Astrocyte (in vitro differentiated cells and primary cell): ENCODE data around the gene C1orf198. TPM values are rescaled to one million over a fixed set of nuclear protein-coding genes. Genes with fewer than 3 reads are reported as not detected.

Experiments
- DNase-seq: peaks from one replicate; pipeline ENCODE4 v3.0.0-alpha.2; 2010; ENCODE audit warnings: low read depth
- FAIRE-seq: peaks from 2 replicates; lab custom pipeline; 2011; peaks lifted over from hg19 to GRCh38; lab: Jason Lieb, UNC
- H2AFZ ChIP-seq: 2 replicates; pipeline ENCODE4 v1.6.0; 2012; ENCODE audit warnings: low read depth, low read length, inconsistent platforms
- H3K27ac ChIP-seq: 2 replicates; pipeline ENCODE4 v1.5.1; 2011; ENCODE audit warnings: low read depth, low read length, inconsistent platforms
- H3K27me3 ChIP-seq: 2 replicates; pipeline ENCODE4 v1.6.0; 2011; ENCODE audit warnings: low read length, inconsistent platforms; ENCODE audit not compliant: insufficient read depth
- H3K36me3 ChIP-seq: 2 replicates; pipeline ENCODE4 v1.5.1; 2011; ENCODE audit warnings: low read length, inconsistent platforms; ENCODE audit not compliant: insufficient read depth
- H3K4me1 ChIP-seq: 2 replicates; pipeline ENCODE4 v1.5.1; 2011; ENCODE audit warnings: low read length, inconsistent platforms; ENCODE audit not compliant: insufficient read depth
- H3K4me2 ChIP-seq: 2 replicates; pipeline ENCODE4 v1.6.0; 2012; ENCODE audit warnings: low read length, inconsistent platforms
- H3K4me3 ChIP-seq: 2 replicates; pipeline ENCODE4 v1.5.1; 2011; ENCODE audit warnings: low read depth, mild to moderate bottlenecking, low read length, inconsistent platforms; ENCODE audit not compliant: insufficient read depth
- H3K79me2 ChIP-seq: 2 replicates; pipeline ENCODE4 v1.6.0; 2012; ENCODE audit warnings: mild to moderate bottlenecking, low read length, inconsistent platforms; ENCODE audit not compliant: insufficient read depth
- H3K9ac ChIP-seq: 2 replicates; pipeline ENCODE4 v1.6.0; 2012; ENCODE audit warnings: mild to moderate bottlenecking, low read length, inconsistent platforms
- H3K9me3 ChIP-seq: 2 replicates; pipeline ENCODE4 v1.5.1; 2012; ENCODE audit warnings: low read depth, mild to moderate bottlenecking, low read length, inconsistent platforms; ENCODE audit not compliant: insufficient read depth
- H4K20me1 ChIP-seq: 2 replicates; pipeline ENCODE4 v1.6.0; 2012; ENCODE audit warnings: low read length, inconsistent platforms; ENCODE audit not compliant: insufficient read depth
- H3K27ac Mint-ChIP-seq: one replicate; pipeline ENCODE4 v1.8.0; 2021; ENCODE audit warnings: mild to moderate bottlenecking, mixed read lengths; ENCODE audit not compliant: unreplicated experiment
- H3K27me3 Mint-ChIP-seq: one replicate; pipeline ENCODE4 v1.8.0; 2021; ENCODE audit warnings: low read depth, mixed read lengths; ENCODE audit not compliant: unreplicated experiment
- H3K36me3 Mint-ChIP-seq: one replicate; pipeline ENCODE4 v1.8.0; 2021; ENCODE audit warnings: low read depth, mixed read lengths; ENCODE audit not compliant: unreplicated experiment
- H3K4me1 Mint-ChIP-seq: one replicate; pipeline ENCODE4 v1.8.0; 2021; ENCODE audit warnings: low read depth, mixed read lengths; ENCODE audit not compliant: unreplicated experiment
- H3K4me3 Mint-ChIP-seq: one replicate; pipeline ENCODE4 v1.8.0; 2021; ENCODE audit warnings: mild to moderate bottlenecking, moderate library complexity, mixed read lengths; ENCODE audit not compliant: unreplicated experiment
- H3K9me3 Mint-ChIP-seq: one replicate; pipeline ENCODE4 v1.8.0; 2021; ENCODE audit warnings: mild to moderate bottlenecking, mixed read lengths; ENCODE audit not compliant: unreplicated experiment
- EZH2 ChIP-seq: IDR thresholded peaks from 2 replicates; pipeline ENCODE4 v1.6.1; 2012; ENCODE audit warnings: mild to moderate bottlenecking, low read length, inconsistent platforms; ENCODE audit not compliant: insufficient read depth
- total RNA-seq: library from RNA; stranded (reverse); gene quantifications from 2 replicates; pipeline ENCODE4 v1.2.1, GENCODE V29; 2021
- TF ChIP-seq, protein P1 (sequence below): IDR thresholded peaks from 2 replicates; pipeline ENCODE4 v1.5.1; 2011; ENCODE audit warnings: low read depth, mild to moderate bottlenecking, inconsistent platforms, low read length, moderate library complexity; ENCODE audit not compliant: insufficient read depth

C1orf198 gene
- total RNA-seq, 1 donor from 2014 or later = 102 TPM

DNA sequence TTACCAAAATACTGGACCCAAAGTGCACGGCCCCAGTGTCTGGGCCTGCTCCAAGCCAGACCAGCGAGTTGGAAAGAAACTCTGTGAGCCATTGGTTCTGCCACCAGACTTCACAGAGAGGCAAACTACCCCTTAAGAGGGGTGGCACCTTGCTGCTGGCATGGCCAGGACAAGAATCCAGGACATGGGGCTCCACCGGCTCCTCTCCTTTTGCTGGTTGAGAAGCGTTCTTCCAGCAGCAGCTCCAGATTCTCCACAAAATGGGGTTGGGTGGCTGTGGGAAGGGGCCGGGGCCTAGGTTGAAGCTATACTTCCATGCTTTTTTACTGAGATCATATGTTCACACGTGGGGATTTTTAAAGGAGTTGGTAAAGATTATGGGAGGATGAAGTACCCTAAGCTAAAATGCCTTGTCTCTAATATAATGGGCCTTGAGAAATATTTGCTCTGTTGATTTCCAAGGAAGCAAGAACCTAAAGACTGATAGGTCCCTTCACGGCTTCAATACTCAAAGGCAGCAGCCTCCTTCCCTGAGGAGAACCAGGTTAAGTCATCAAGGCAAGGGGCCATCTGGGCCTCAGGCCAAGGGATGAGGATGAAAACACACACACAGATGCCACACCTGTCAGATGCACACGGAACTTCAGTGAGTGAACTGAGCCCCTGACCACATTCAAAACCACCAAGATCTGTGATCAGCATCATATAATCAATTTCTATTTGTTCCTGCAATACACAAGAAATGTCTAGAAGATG, 3.1 kb downstream of the C1orf198 start:
- peaks cover 8% of the 10 kb centered on the region for H3K36me3 ChIP-seq
- no peaks in the 10 kb centered on the region for H3K27me3 ChIP-seq
- H3K4me1 ChIP-seq = peaks cover 50% of the 10 kb centered on the region
- Mint-ChIP-seq H3K4me1 (peaks cover 54% of the 10 kb centered on the region), H3K27ac (peak overlapping the region; percentile 67), H3K9me3 (no peaks in the 10 kb centered on the region), H3K27me3 (no peaks in the 10 kb centered on the region), H3K4me3 (peak overlapping the region; percentile 97), H3K36me3 (peaks cover 16% of the 10 kb centered on the region)
- H2AFZ ChIP-seq = no peak overlapping the region
- DNase-seq (no peak), FAIRE-seq (no peak)
- peaks cover 59% of the 10 kb centered on the region for H4K20me1 ChIP-seq
- no peak for TF ChIP-seq EZH2
- TF ChIP-seq, protein P1, sequence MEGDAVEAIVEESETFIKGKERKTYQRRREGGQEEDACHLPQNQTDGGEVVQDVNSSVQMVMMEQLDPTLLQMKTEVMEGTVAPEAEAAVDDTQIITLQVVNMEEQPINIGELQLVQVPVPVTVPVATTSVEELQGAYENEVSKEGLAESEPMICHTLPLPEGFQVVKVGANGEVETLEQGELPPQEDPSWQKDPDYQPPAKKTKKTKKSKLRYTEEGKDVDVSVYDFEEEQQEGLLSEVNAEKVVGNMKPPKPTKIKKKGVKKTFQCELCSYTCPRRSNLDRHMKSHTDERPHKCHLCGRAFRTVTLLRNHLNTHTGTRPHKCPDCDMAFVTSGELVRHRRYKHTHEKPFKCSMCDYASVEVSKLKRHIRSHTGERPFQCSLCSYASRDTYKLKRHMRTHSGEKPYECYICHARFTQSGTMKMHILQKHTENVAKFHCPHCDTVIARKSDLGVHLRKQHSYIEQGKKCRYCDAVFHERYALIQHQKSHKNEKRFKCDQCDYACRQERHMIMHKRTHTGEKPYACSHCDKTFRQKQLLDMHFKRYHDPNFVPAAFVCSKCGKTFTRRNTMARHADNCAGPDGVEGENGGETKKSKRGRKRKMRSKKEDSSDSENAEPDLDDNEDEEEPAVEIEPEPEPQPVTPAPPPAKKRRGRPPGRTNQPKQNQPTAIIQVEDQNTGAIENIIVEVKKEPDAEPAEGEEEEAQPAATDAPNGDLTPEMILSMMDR = no peak
- H3K9me3 ChIP-seq = no peaks in the 10 kb centered on the region
- peak overlapping the region; percentile 90 for H3K27ac ChIP-seq
- H3K79me2 ChIP-seq = peaks cover 81% of the 10 kb centered on the region
- H3K4me2 ChIP-seq = peak overlapping the region; percentile 91
- H3K9ac ChIP-seq = peak overlapping the region; percentile 93
- H3K4me3 ChIP-seq = no peak overlapping the region

DNA sequence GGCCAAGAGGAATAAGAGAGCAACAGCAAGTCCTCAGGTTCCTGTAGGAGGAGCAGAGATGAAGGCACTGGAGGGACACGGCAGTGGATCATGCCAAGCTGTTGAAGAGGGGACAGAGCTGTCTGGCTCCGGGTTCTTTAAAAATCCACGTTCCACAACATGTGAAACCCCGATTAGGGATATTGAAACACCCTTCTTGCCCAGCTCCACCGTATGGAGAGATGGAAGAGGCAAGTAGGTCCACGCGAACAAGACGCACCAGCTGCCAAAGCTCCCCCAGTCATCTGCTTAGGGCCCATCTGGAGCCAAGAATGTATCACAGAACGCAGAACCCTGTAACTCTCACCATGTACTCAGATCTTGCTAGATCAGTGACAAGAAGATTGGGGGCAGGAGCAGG, 3.9 kb downstream of the C1orf198 start:
- no peak for DNase-seq
- H3K27ac ChIP-seq = no peak overlapping the region
- H3K79me2 ChIP-seq = peaks cover 89% of the 10 kb centered on the region
- no peaks in the 10 kb centered on the region for H3K27me3 Mint-ChIP-seq
- peaks cover 49% of the 10 kb centered on the region for H3K4me1 Mint-ChIP-seq
- no peak overlapping the region for H2AFZ ChIP-seq
- H3K9me3 ChIP-seq = no peaks in the 10 kb centered on the region
- peaks cover 54% of the 10 kb centered on the region for H3K4me1 ChIP-seq
- peaks cover 16% of the 10 kb centered on the region for H3K36me3 Mint-ChIP-seq
- no peak overlapping the region for H3K9ac ChIP-seq
- peak overlapping the region; percentile 55 for H3K4me3 Mint-ChIP-seq
- H3K4me3 ChIP-seq = no peak overlapping the region
- no peaks in the 10 kb centered on the region for H3K9me3 Mint-ChIP-seq
- H3K27me3 ChIP-seq = no peaks in the 10 kb centered on the region
- H4K20me1 ChIP-seq = peaks cover 59% of the 10 kb centered on the region
- peak overlapping the region; percentile 91 for H3K4me2 ChIP-seq
- no peak for TF ChIP-seq EZH2
- TF ChIP-seq, protein P1 = no peak
- no peak overlapping the region for H3K27ac Mint-ChIP-seq
- no peak for FAIRE-seq
- H3K36me3 ChIP-seq = peaks cover 8% of the 10 kb centered on the region

GRCh38 chr1:230863449-230863848, 4.9 kb downstream of the C1orf198 start:
- peaks cover 64% of the 10 kb centered on the region for H4K20me1 ChIP-seq
- FAIRE-seq (no peak), DNase-seq (no peak)
- no peak overlapping the region for H3K4me3 ChIP-seq
- no peak overlapping the region for H2AFZ ChIP-seq
- H3K27ac ChIP-seq = no peak overlapping the region
- peaks cover 21% of the 10 kb centered on the region for H3K36me3 Mint-ChIP-seq
- no peak overlapping the region for H3K9ac ChIP-seq
- no peaks in the 10 kb centered on the region for H3K9me3 ChIP-seq
- peak overlapping the region; percentile 13 for H3K4me2 ChIP-seq
- H3K9me3 Mint-ChIP-seq = no peaks in the 10 kb centered on the region
- no peaks in the 10 kb centered on the region for H3K27me3 ChIP-seq
- no peak for TF ChIP-seq EZH2
- TF ChIP-seq, protein P1 = no peak
- peaks cover 55% of the 10 kb centered on the region for H3K4me1 Mint-ChIP-seq
- peak overlapping the region; percentile 14 for H3K27ac Mint-ChIP-seq
- H3K27me3 Mint-ChIP-seq = no peaks in the 10 kb centered on the region
- peaks cover 8% of the 10 kb centered on the region for H3K36me3 ChIP-seq
- peak overlapping the region; percentile 70 for H3K4me3 Mint-ChIP-seq
- peaks cover 56% of the 10 kb centered on the region for H3K4me1 ChIP-seq
- H3K79me2 ChIP-seq = peaks cover 98% of the 10 kb centered on the region
